IPS-18a (cell line): ENCODE measurements around the gene PTPN2.

Source experiments
- H3K27ac ChIP-seq: one replicate; pipeline ENCODE4 v1.5.1; 2013; ENCODE audit warnings: low read length
- H3K27me3 ChIP-seq: one replicate; pipeline ENCODE4 v1.6.1; 2013; ENCODE audit warnings: mild to moderate bottlenecking, low read length; ENCODE audit not compliant: control insufficient read depth, insufficient read depth
- H3K36me3 ChIP-seq: one replicate; pipeline ENCODE4 v1.6.1; 2013; ENCODE audit warnings: low read depth, low read length; ENCODE audit not compliant: control insufficient read depth
- H3K4me1 ChIP-seq: one replicate; pipeline ENCODE4 v1.6.1; 2013; ENCODE audit warnings: low read depth, low read length; ENCODE audit not compliant: control insufficient read depth
- H3K4me3 ChIP-seq: one replicate; pipeline ENCODE4 v1.5.1; 2013; ENCODE audit warnings: low read length
- H3K9ac ChIP-seq: one replicate; pipeline ENCODE4 v1.6.1; 2013; ENCODE audit warnings: mild to moderate bottlenecking, low read length, moderate library complexity
- H3K9me3 ChIP-seq: one replicate; pipeline ENCODE4 v1.6.1; 2013; ENCODE audit warnings: low read depth, low read length; ENCODE audit not compliant: control insufficient read depth

The PTPN2 gene

DNA sequence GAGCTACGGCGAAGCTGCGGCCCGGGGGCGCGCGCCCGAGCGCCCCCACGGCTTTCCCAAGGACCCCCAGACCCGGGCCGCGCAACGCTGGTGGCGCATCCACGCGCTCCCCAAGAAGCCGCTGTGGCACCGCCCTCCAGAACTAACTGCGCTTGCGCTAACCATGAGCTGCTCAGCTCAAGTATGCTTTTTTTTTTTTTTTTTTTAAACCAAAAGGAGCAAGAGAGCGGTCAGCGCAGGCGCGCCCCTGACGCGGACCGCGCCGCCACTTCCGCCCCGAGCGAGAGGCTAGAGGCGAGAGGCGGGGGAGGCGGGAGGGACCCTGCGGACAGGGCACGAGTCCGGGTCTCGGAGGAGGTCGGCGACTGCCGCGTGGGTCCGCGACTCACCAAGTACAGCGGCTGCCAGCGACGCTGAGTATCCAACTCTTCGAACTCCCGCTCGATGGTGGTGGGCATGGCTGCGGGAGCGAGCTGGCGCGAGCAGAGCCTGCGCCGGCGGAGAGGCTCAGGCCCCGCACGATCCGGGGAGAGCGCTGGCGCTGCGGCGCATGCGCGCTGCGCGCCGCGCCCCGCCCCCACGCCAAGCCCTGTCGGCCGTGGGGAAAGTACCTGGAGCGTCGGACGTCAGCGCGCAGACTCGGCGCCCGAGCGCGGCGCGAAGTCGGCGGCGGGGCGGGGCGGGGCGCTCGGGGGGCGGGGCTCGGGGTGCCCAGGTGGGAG, at the start of gene PTPN2:
Gene PTPN2 (minus strand): TSS at position 554 of the 722 bp plus-strand sequence. CDS start 96 bp downstream, at position 458.
- Histone ChIP-seq H3K4me3 (peak within 1 kb of the TSS; percentile 84), H3K36me3 (no peaks in the 10 kb centered on the region), H3K27ac (peak within 1 kb of the TSS; percentile 95), H3K27me3 (peaks cover 3% of the 10 kb centered on the region), H3K9ac (peak within 1 kb of the TSS; percentile 89), H3K9me3 (no peaks in the 10 kb centered on the region), H3K4me1 (peaks cover 53% of the 10 kb centered on the region)

DNA sequence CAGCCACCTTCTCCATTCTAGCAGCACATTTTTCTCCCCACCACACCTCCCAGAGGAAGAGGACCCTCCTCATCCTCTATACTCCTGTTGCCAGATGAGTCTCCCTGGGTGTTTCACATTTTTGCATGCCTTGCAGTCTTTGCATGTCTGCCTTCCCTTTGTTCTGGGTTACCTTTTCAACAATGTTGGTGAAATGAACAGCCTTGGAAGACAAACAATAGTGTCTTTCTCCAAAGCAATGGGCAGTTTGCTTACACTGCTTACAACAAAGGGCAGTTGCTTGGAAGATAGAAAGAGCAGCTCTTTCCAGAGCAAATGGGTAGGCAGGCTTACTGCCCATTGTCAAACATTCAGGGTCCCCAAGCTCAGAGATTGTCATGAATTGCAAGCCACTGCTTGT, 49.3 kb upstream of the PTPN2 start:
- Histone ChIP-seq H3K9me3 (no peaks in the 10 kb centered on the region), H3K27ac (no peak overlapping the region), H3K36me3 (no peaks in the 10 kb centered on the region), H3K4me1 (no peaks in the 10 kb centered on the region), H3K27me3 (no peaks in the 10 kb centered on the region), H3K4me3 (no peak overlapping the region), H3K9ac (no peak overlapping the region)

DNA sequence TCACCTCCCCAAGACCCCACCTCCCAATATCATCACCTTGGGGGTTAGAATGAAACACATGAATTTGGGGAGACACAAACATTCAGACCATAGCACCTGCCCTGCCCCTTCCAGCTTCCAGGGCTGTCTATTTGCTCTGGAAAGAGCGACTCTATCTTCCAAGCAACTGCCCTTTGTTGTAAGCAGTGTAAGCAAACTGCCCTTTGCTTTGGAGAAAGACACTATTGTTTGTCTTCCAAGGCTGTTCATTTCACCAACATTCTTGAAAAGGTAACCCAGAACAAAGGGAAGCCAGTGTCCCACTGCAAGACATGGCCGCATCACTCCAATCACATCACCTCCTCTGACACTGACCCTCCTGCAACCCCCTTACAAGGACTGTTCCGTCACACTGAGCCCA, 46.9 kb upstream of the PTPN2 start:
- Histone ChIP-seq H3K27ac (no peak overlapping the region), H3K4me1 (no peaks in the 10 kb centered on the region), H3K9me3 (no peaks in the 10 kb centered on the region), H3K9ac (no peak overlapping the region), H3K36me3 (no peaks in the 10 kb centered on the region), H3K4me3 (no peak overlapping the region), H3K27me3 (no peaks in the 10 kb centered on the region)

DNA sequence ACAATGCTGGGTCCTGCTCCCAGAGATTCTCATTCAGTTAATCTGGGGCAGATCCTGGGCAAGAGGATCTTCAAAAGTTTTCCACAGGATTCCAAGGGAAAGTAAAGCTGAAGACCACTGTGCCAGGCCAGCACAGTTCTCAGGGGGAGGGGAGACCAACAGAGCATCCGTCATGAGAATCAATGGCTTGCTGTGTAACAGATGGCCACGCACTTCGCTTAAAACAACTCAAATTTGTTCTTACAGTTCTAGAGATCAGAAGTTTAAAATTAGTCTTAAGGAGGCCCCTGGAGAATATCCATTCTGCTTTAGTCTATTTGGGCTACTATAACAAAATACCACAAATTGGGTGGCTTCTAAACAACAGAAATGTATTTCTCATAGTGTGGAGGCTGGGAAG, 46.3 kb upstream of the PTPN2 start:
- Histone ChIP-seq H3K4me1 (no peaks in the 10 kb centered on the region), H3K9me3 (no peaks in the 10 kb centered on the region), H3K9ac (no peak overlapping the region), H3K36me3 (no peaks in the 10 kb centered on the region), H3K27ac (no peak overlapping the region), H3K27me3 (no peaks in the 10 kb centered on the region), H3K4me3 (no peak overlapping the region)

DNA sequence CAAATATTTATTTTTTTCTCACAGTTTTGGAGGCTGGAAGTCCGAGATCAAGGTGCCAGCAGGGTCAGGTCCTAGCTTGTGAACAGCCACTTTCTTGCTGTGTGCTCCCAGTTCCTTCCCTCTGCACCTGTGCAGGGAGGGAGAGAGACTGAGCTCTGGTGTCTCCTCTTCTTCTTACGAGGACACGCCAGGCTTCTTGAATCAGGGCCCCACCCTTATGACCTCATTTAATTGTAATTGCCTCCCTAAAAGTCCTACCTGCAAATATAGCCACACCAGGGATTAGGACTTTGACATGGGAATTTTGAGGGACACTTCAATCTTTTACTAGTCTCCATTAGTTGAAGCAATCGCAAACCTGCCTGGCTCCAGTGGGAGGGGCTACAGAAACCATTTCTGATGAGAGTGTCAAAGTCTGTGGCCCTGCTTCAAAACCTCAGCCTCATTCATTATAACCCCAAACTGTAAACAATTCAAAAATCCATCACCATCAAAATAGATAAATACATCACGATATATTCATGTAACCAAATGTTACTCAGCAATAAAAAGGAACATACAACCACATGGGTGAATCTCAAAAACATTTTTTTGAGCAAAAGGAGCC, 45.5 kb upstream of the PTPN2 start:
- H3K27me3 ChIP-seq: no peaks in the 10 kb centered on the region

DNA sequence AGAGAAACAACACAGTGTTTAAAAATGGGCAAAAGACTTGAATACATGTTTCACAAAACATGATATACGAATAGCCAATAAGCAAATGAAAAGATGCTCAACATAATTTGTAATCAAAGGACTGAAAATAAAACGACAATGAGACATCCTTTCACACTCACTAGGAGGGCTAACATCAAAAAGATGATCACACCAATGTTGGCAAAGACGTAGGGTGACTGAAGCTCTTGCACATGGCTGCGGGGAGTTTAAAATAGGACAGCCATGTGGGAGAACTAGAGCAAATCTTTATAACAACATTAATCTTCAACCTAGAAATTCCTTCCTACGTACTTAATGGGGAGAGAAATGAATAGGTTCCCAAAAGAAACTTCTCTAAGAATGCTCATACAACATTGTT, 44.6 kb upstream of the PTPN2 start:
- Histone ChIP-seq H3K9me3 (no peaks in the 10 kb centered on the region), H3K36me3 (no peaks in the 10 kb centered on the region), H3K9ac (no peak overlapping the region), H3K4me1 (no peaks in the 10 kb centered on the region), H3K4me3 (no peak overlapping the region), H3K27ac (no peak overlapping the region), H3K27me3 (no peaks in the 10 kb centered on the region)

More for the DNA sequence above, 45.5 kb upstream of the PTPN2 start:
- no peak overlapping the region for H3K4me3 ChIP-seq
- no peak overlapping the region for H3K27ac ChIP-seq
- H3K4me1 ChIP-seq: no peaks in the 10 kb centered on the region
- no peak overlapping the region for H3K9ac ChIP-seq
- H3K36me3 ChIP-seq: no peaks in the 10 kb centered on the region
- H3K9me3 ChIP-seq: no peaks in the 10 kb centered on the region

DNA sequence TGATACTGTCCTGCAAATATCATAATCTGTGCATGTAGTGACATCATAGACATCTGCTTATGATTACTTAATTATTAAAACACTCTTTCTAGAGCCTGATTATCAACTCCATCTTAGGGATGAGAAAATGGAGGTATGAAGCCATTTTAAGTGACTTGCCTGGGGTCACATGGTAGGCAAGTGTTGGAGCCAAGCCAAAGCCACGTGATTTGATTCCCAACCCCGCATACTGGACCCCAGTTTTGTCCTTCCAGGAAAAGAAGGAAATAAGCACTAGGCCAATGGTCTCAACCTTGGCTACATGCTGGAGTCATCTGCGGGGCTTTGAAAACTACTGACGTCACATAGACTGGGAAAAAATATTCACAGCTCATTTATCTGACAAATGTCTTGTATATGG, 44.2 kb upstream of the PTPN2 start:
- H3K27ac ChIP-seq: no peak overlapping the region
- H3K9me3 ChIP-seq: no peaks in the 10 kb centered on the region
- no peaks in the 10 kb centered on the region for H3K4me1 ChIP-seq
- no peak overlapping the region for H3K4me3 ChIP-seq
- no peaks in the 10 kb centered on the region for H3K36me3 ChIP-seq
- H3K27me3 ChIP-seq: no peaks in the 10 kb centered on the region
- no peak overlapping the region for H3K9ac ChIP-seq

DNA sequence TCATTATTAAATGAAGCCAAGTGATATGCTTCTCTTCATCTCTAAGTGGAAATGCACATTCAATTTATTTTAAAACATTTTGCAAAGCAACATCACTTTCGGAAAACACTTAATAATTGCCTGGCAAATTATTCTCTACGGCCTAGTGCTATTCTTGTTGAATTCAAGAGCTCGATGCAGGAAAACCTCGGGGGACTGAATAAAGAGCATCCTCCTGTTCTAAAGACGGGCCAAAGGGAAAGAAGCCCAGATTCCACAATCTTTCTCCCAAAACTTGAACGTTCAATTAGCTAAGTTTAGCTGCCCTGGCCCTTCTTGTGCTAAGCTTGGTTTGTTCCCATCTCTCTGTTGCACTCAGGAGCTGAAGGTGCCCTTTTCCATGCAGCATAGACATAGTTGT, 40.6 kb upstream of the PTPN2 start:
- no peaks in the 10 kb centered on the region for H3K4me1 ChIP-seq

DNA sequence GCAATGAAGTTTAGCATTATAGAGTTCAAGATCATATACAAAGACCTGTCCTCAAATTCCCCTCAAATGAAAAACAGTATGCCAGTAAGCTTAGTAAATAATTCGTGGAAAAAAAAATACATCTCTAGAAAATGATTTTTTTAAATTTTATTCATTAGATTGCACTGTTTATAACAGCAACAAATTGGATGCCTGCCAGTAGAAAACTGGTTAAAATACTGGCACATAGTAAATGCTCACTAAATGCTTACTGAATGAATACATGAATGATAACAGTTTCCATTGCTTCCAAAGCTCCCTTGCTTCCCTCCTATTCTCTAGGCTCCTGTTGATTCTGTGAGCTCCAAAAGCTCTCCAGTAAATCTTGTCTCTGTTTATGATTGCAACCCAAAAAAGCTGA, 38.2 kb upstream of the PTPN2 start:
- Histone ChIP-seq H3K27me3 (no peaks in the 10 kb centered on the region), H3K4me1 (no peaks in the 10 kb centered on the region)

More for the DNA sequence above, 40.6 kb upstream of the PTPN2 start:
- Histone ChIP-seq H3K27ac (no peak overlapping the region), H3K9ac (no peak overlapping the region), H3K9me3 (no peaks in the 10 kb centered on the region), H3K27me3 (no peaks in the 10 kb centered on the region), H3K36me3 (no peaks in the 10 kb centered on the region), H3K4me3 (no peak overlapping the region)

DNA sequence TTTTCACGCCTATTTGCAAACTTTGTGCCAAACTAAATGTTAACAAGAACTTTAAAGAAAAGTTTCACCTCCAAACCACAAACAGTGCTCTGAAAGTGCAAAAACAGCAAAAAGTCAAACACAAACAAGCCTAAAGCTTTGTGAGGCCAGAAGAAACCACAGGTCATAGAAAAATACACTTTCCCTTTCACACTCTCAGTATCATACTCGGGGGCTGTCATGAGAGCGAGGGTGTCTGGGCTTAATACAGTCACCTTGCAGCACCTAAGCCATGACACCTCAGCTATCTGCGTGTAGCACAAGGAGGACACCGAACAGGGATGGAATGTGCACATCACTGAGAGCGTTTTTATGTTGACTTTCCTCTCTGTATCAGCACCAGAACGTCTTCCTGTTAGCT, 37.1 kb upstream of the PTPN2 start:
- H3K27me3 ChIP-seq: no peaks in the 10 kb centered on the region
- H3K4me1 ChIP-seq: no peaks in the 10 kb centered on the region
- no peak overlapping the region for H3K4me3 ChIP-seq
- H3K9me3 ChIP-seq: no peaks in the 10 kb centered on the region
- no peak overlapping the region for H3K27ac ChIP-seq
- H3K9ac ChIP-seq: no peak overlapping the region
- H3K36me3 ChIP-seq: no peaks in the 10 kb centered on the region

More for the DNA sequence above, 38.2 kb upstream of the PTPN2 start:
- no peak overlapping the region for H3K9ac ChIP-seq
- no peaks in the 10 kb centered on the region for H3K9me3 ChIP-seq
- no peak overlapping the region for H3K4me3 ChIP-seq
- H3K27ac ChIP-seq: no peak overlapping the region
- H3K36me3 ChIP-seq: no peaks in the 10 kb centered on the region

DNA sequence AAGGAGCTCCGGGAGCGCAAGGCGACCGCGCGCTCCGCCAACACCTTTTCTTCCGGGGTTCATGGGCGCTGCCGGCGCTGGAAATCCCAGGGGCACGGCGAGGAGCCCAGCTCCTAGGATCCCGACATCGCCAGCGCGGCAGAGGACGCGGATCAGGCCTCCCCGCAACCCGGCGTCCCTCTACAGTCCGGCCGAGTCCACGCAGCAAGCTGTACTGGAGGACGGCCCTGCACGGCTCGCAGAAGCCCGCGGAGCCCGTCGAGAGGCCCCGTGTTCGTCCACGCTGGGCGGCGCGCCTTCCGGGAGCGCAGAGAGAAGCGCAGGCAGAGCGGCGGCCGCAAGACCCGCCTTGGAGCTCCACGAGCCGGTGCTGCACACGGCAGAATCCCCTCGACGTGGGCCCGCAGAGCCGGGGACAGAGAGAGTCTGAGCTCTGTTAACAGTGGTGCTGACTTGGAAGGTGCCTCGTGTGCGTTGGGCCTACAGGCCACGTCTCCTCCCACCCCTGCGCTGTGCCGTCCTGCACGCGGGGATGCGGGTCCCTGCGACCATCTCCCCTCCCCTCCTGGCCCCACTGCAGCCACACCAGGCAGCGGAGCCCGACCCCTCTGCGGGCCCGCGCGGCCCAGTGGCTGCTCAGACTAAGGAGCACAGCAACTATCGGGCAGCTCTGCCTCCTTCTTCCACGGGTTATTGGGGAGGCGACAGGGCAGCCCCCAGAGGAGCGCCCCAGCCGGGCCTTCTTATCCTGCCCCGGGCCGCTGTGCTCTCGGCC, 28.1 kb upstream of the PTPN2 start:
- no peak overlapping the region for H3K4me3 ChIP-seq
- H3K4me1 ChIP-seq: no peaks in the 10 kb centered on the region
- no peaks in the 10 kb centered on the region for H3K9me3 ChIP-seq
- no peak overlapping the region for H3K27ac ChIP-seq
- H3K9ac ChIP-seq: no peak overlapping the region
- H3K36me3 ChIP-seq: no peaks in the 10 kb centered on the region
- H3K27me3 ChIP-seq: no peaks in the 10 kb centered on the region
